IMR-90 (cell line): Measurements from ENCODE around the gene CD79A. TPM values are rescaled to one million over a fixed set of nuclear protein-coding genes. Genes with fewer than 3 reads are reported as not detected.

ENCODE experiments used
- ATAC-seq: fragments of 200-7000 bp; cut with Tn5 transposase; 2 replicates; pipeline ENCODE4 v1.9.1; 2020; ENCODE audit warnings: low read depth, mild to moderate bottlenecking, moderate library complexity
- BruUV-seq: library from RNA; stranded (reverse); fragments of 400-500 nt; replicated peaks from 2 replicates; lab custom pipeline; 2021; lab: Mats Ljungman, UMichigan
- CTCF ChIA-PET: fragments of 300-600 bp; formaldehyde crosslinking; extraction: SDS; loops from one replicate; lab custom pipeline; 2021; ENCODE audit warnings: antibody characterized with exemption; lab: Yijun Ruan, JAX
- POLR2A ChIA-PET: fragments of 300-600 bp; sonication (Branson Sonifier 250); formaldehyde crosslinking; loops from one replicate; lab custom pipeline; 2022; ENCODE audit warnings: antibody characterized with exemption; ENCODE audit not compliant: unreplicated experiment; lab: Charles Lee
- DNase-seq: peaks from one replicate; pipeline ENCODE4 v3.0.0; 2013
- H2AFZ ChIP-seq: replicated peaks from 2 replicates; pipeline ENCODE3; 2013; ENCODE audit warnings: low read length, mild to moderate bottlenecking; ENCODE audit not compliant: poor library complexity
- H2AK5ac ChIP-seq: 2 replicates; pipeline ENCODE4 v1.6.1; 2013; ENCODE audit warnings: low read depth, low read length, inconsistent platforms
- H2AK9ac ChIP-seq: replicated peaks from 2 replicates; pipeline ENCODE3; 2013; ENCODE audit warnings: mild to moderate bottlenecking, low read depth, low read length, moderate library complexity; ENCODE audit not compliant: poor library complexity
- H2BK120ac ChIP-seq: 2 replicates; pipeline ENCODE4 v1.6.1; 2013; ENCODE audit warnings: low read depth, low read length, inconsistent platforms
- H2BK15ac ChIP-seq: 3 replicates; pipeline ENCODE4 v1.6.1; 2013; ENCODE audit warnings: low read depth, low read length, inconsistent platforms
- H2BK20ac ChIP-seq: 2 replicates; pipeline ENCODE4 v1.6.1; 2013; ENCODE audit warnings: low read depth, mild to moderate bottlenecking, inconsistent platforms, low read length, moderate library complexity
- H2BK5ac ChIP-seq: 2 replicates; pipeline ENCODE4 v1.6.1; 2013; ENCODE audit warnings: mild to moderate bottlenecking, low read depth, low read length, inconsistent platforms; ENCODE audit not compliant: poor library complexity, severe bottlenecking
- H3K14ac ChIP-seq: replicated peaks from 2 replicates; pipeline ENCODE4 v1.6.1; 2013; ENCODE audit warnings: low read depth, low read length, inconsistent platforms
- H3K18ac ChIP-seq: 2 replicates; pipeline ENCODE4 v1.6.1; 2013; ENCODE audit warnings: low read depth, low read length, control low read depth
- H3K23ac ChIP-seq: 2 replicates; pipeline ENCODE4 v1.6.1; 2013; ENCODE audit warnings: low read depth, low read length, inconsistent platforms
- H3K27ac ChIP-seq: 2 replicates; pipeline ENCODE4 v1.5.1; 2013; ENCODE audit warnings: mild to moderate bottlenecking, control low read depth, low read length; ENCODE audit not compliant: insufficient read depth
- H3K27me3 ChIP-seq: 2 replicates; pipeline ENCODE4 v1.6.1; 2013; ENCODE audit warnings: low read length; ENCODE audit not compliant: control insufficient read depth, insufficient read depth
- H3K36me3 ChIP-seq: 2 replicates; pipeline ENCODE4 v1.6.1; 2013; ENCODE audit warnings: low read length, mixed read lengths; ENCODE audit not compliant: control insufficient read depth, insufficient read depth
- H3K4ac ChIP-seq: 2 replicates; pipeline ENCODE4 v1.6.1; 2013; ENCODE audit warnings: low read depth, low read length, inconsistent platforms
- H3K4me1 ChIP-seq: 2 replicates; pipeline ENCODE4 v1.6.1; 2013; ENCODE audit warnings: low read length, mixed read lengths; ENCODE audit not compliant: control insufficient read depth, insufficient read depth
- H3K4me2 ChIP-seq: 2 replicates; pipeline ENCODE4 v1.6.1; 2013; ENCODE audit warnings: low read depth, mild to moderate bottlenecking, control low read depth, low read length, moderate library complexity
- H3K4me3 ChIP-seq: 2 replicates; pipeline ENCODE4 v1.5.1; 2013; ENCODE audit warnings: low read depth, mild to moderate bottlenecking, control low read depth, low read length, moderate library complexity; ENCODE audit not compliant: insufficient read depth
- H3K56ac ChIP-seq: 2 replicates; pipeline ENCODE4 v1.6.1; 2013; ENCODE audit warnings: low read length, inconsistent platforms; ENCODE audit not compliant: insufficient read depth; ENCODE audit errors: extremely low read depth
- H3K79me1 ChIP-seq, 2 experiments: 2 replicates each; pipeline ENCODE4 v1.6.1; 2013; ENCODE audit warnings: low read length in 2 of 2, inconsistent platforms in 1 of 2, low read depth in 1 of 2
- H3K9ac ChIP-seq: 2 replicates; pipeline ENCODE4 v1.6.1; 2013; ENCODE audit warnings: low read depth, low read length, control low read depth
- H3K9me1 ChIP-seq: 2 replicates; pipeline ENCODE4 v1.6.1; 2013; ENCODE audit warnings: low read length, inconsistent platforms; ENCODE audit not compliant: insufficient read depth
- H3K9me3 ChIP-seq: 2 replicates; pipeline ENCODE4 v1.6.1; 2013; ENCODE audit warnings: low read length; ENCODE audit not compliant: control insufficient read depth, insufficient read depth
- H4K20me1 ChIP-seq: 2 replicates; pipeline ENCODE4 v1.6.1; 2013; ENCODE audit warnings: low read length, inconsistent platforms; ENCODE audit not compliant: insufficient read depth
- H4K5ac ChIP-seq: 2 replicates; pipeline ENCODE4 v1.6.1; 2013; ENCODE audit warnings: mild to moderate bottlenecking, low read depth, low read length, control low read depth
- H4K8ac ChIP-seq, 2 experiments: 2 replicates each; pipeline ENCODE4 v1.6.1; 2013; ENCODE audit warnings: low read depth in 2 of 2, low read length in 2 of 2, control low read depth in 1 of 2, inconsistent platforms in 1 of 2
- H4K91ac ChIP-seq: 2 replicates; pipeline ENCODE4 v1.6.1; 2013; ENCODE audit warnings: low read depth, low read length, inconsistent platforms; ENCODE audit not compliant: insufficient read depth
- CEBPB ChIP-seq: IDR thresholded peaks from 2 replicates; pipeline ENCODE4 v1.6.1; 2012; ENCODE audit warnings: low read depth, low read length, improper control_type of control experiment
- CTCF ChIP-seq: conservative IDR thresholded peaks from 2 replicates; pipeline ENCODE4 v1.5.1; 2012; ENCODE audit warnings: mild to moderate bottlenecking, low read depth, low read length, improper control_type of control experiment
- FOS ChIP-seq: fragments of 150-350 bp; IDR thresholded peaks from 2 replicates; pipeline ENCODE4 v1.6.1; 2016; ENCODE audit warnings: low read depth, low read length
- MAFK ChIP-seq: IDR thresholded peaks from 2 replicates; pipeline ENCODE4 v1.6.1; 2012; ENCODE audit warnings: low read depth, low read length, improper control_type of control experiment
- MAZ ChIP-seq: IDR thresholded peaks from 2 replicates; pipeline ENCODE4 v1.6.1; 2012; ENCODE audit warnings: low read depth, mild to moderate bottlenecking, low read length, improper control_type of control experiment, moderate library complexity, borderline replicate concordance
- MXI1 ChIP-seq: IDR thresholded peaks from 2 replicates; pipeline ENCODE4 v1.6.1; 2012; ENCODE audit warnings: low read depth, mild to moderate bottlenecking, low read length, moderate library complexity, borderline replicate concordance
- NFE2L2 ChIP-seq: fragments of 150-350 bp; IDR thresholded peaks from 2 replicates; pipeline ENCODE4 v1.6.1; 2016; ENCODE audit warnings: low read depth, mild to moderate bottlenecking, low read length
- RCOR1 ChIP-seq: IDR thresholded peaks from 2 replicates; pipeline ENCODE4 v1.6.1; 2012; ENCODE audit warnings: mild to moderate bottlenecking, low read length, improper control_type of control experiment; ENCODE audit not compliant: insufficient replicate concordance
- WGBS, 2 experiments: methylation state at CpG; one replicate each; pipeline versions ENCODE4 v1.1.5 to v1.1.7; 2013; ENCODE audit warnings: missing lambda C conversion rate in 2 of 2; ENCODE audit not compliant: insufficient read length in 1 of 2; ENCODE audit errors: extremely low coverage in 2 of 2; 5-methylcytosine and 5-hydroxymethylcytosine counted together
- dilution Hi-C: fragments of 300-500 bp; cut with HindIII; formaldehyde crosslinking; loops from one replicate; pipeline ENCODE4 v1.14.3; 2018; ENCODE audit warnings: low sequenced_read_pairs; ENCODE audit not compliant: unreplicated experiment
- in situ Hi-C: fragments of 300-500 bp; cut with MboI; formaldehyde crosslinking; loops from 3 replicates; pipeline ENCODE4 v1.14.3; 2019; ENCODE audit warnings: low sequenced_read_pairs, inconsistent platforms, mixed read lengths
- intact Hi-C: fragments of 100-400 bp; cut with micrococcal nuclease; formaldehyde crosslinking; loops from 2 replicates; pipeline ENCODE4 v1.10.0; 2022
- polyA plus RNA-seq, 3 experiments: library from polyadenylated mRNA; depleted of rRNA; stranded (reverse); fragments of >200 nt; gene quantifications; 2 replicates each; pipeline ENCODE4 v1.2.3, GENCODE V29; 2012; ENCODE audit warnings: low replicate concordance in 1 of 3
- total RNA-seq: library from RNA; depleted of rRNA; stranded (reverse); fragments of >200 nt; gene quantifications from 2 replicates; pipeline ENCODE4 v1.2.3, GENCODE V29; 2012
- TF ChIP-seq, protein P1 (sequence below): fragments of 150-350 bp; IDR thresholded peaks from 2 replicates; pipeline ENCODE4 v1.6.1; 2017; ENCODE audit warnings: mild to moderate bottlenecking, antibody characterized with exemption, low read length, low read depth

Gene CD79A
- total and polyA plus RNA-seq, 2 of the 4 experiments (the other 2 are of a cell fraction) = 0.19 TPM; not detected in 1

DNA sequence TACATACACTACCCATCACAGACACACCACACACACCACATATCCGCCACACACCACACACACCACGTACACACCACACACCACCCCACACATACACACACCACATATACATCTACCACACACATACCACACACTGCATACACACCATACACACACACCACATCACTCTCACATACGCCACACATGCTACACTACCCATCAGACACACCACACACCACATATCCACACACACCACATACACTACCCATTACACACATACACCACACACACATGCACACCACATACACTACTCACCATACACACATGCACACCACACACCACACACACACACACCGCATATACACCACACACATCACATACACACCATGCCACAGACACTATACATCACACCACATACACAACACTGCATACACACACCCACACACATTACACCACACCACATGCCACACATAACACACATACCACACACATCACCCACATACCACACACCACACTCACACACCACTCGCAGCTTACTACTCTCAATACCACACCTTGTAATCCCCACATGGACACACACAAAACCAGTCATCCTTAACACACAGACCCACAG, 41.7 kb downstream of the CD79A start:
- no TSS peak for BruUV-seq
- Histone ChIP-seq H3K4me3 (no peak overlapping the region), H3K79me1 (no peaks in the 10 kb centered on the region), H3K14ac (no peak overlapping the region), H4K8ac (no peak overlapping the region), H2BK5ac (peak overlapping the region; percentile 93), H2AK9ac (peak overlapping the region; percentile 26), H2BK15ac (no peak overlapping the region), H3K56ac (no peak overlapping the region), H3K23ac (no peak overlapping the region), H4K5ac (no peak overlapping the region), H3K4me1 (0 out of 2 replicates have a peak, but pooled peaks cover 2% of the 10 kb centered on the region), H2BK20ac (no peak overlapping the region), H4K91ac (no peak overlapping the region), H3K9ac (no peak overlapping the region), H3K4me2 (no peak overlapping the region), H3K18ac (no peak overlapping the region), H3K27me3 (peaks cover 82% of the 10 kb centered on the region), H3K9me1 (peaks cover 20% of the 10 kb centered on the region), H3K36me3 (no peaks in the 10 kb centered on the region), H2AK5ac (no peak overlapping the region), H2AFZ (peak overlapping the region; percentile 58), H4K20me1 (peaks cover 19% of the 10 kb centered on the region), H3K9me3 (no peaks in the 10 kb centered on the region), H3K4ac (no peak overlapping the region), H3K27ac (no peak overlapping the region), H2BK120ac (no peak overlapping the region)
- CTCF ChIA-PET = interaction anchor here (0.5 kb wide), 1 partner anchor 43 kb away, joined by 3 read pairs; no protein-coding TSS in a partner anchor
- dilution Hi-C loops (no loop called here), in situ Hi-C loops (no loop called here), intact Hi-C loops (no loop called here)
- WGBS, 2 experiments = 94 to 100% methylated on average over 2 to 5 of the region's 5 CpGs
- TF ChIP-seq FOS (no peak), CEBPB (no peak), MAFK (no peak), MAZ (no peak), RCOR1 (no peak), CTCF (no peak), MXI1 (no peak), NFE2L2 (no peak)
- TF ChIP-seq, protein P1, sequence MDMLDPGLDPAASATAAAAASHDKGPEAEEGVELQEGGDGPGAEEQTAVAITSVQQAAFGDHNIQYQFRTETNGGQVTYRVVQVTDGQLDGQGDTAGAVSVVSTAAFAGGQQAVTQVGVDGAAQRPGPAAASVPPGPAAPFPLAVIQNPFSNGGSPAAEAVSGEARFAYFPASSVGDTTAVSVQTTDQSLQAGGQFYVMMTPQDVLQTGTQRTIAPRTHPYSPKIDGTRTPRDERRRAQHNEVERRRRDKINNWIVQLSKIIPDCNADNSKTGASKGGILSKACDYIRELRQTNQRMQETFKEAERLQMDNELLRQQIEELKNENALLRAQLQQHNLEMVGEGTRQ = no peak
- ATAC-seq (no peak), DNase-seq (no peak)
- POLR2A ChIA-PET = no interaction called here
